Kidney epithelial cell (primary cell): ENCODE results near the gene KIF26B. TPM values are rescaled to one million over a fixed set of nuclear protein-coding genes. Genes with fewer than 3 reads are reported as not detected.

ENCODE experiments used
- DNase-seq: peaks from one replicate; pipeline ENCODE4 v3.0.0-alpha.2; 2010; ENCODE audit warnings: low read depth
- H3K27me3 ChIP-seq: 2 replicates; pipeline ENCODE4 v1.6.0; 2011; ENCODE audit warnings: low read length; ENCODE audit not compliant: control insufficient read depth, insufficient read depth
- H3K36me3 ChIP-seq: 2 replicates; pipeline ENCODE4 v1.5.1; 2011; ENCODE audit warnings: low read length; ENCODE audit not compliant: control insufficient read depth, insufficient read depth
- H3K4me3 ChIP-seq: 2 replicates; pipeline ENCODE4 v1.5.1; 2011; ENCODE audit warnings: low read depth, mild to moderate bottlenecking, control low read depth, low read length
- total RNA-seq: library from RNA; depleted of rRNA; stranded (reverse); fragments of >200 nt; gene quantifications from 2 replicates; pipeline ENCODE4 v1.2.3, GENCODE V29; 2015
- TF ChIP-seq, protein P1 (sequence below): IDR thresholded peaks from 2 replicates; pipeline ENCODE4 v1.5.1; 2011; ENCODE audit warnings: mild to moderate bottlenecking, moderate library complexity, low read length, control low read depth, inconsistent platforms; ENCODE audit not compliant: insufficient read depth, poor library complexity, severe bottlenecking

The KIF26B gene
- total RNA-seq, 1 donor from 2014 or later = 14.6 TPM

GRCh38 chr1:245215071-245215470 lies 60.3 kb downstream of the KIF26B start:
- no peaks in the 10 kb centered on the region for H3K36me3 ChIP-seq
- no peak for DNase-seq
- H3K27me3 ChIP-seq = no peaks in the 10 kb centered on the region
- TF ChIP-seq, protein P1, sequence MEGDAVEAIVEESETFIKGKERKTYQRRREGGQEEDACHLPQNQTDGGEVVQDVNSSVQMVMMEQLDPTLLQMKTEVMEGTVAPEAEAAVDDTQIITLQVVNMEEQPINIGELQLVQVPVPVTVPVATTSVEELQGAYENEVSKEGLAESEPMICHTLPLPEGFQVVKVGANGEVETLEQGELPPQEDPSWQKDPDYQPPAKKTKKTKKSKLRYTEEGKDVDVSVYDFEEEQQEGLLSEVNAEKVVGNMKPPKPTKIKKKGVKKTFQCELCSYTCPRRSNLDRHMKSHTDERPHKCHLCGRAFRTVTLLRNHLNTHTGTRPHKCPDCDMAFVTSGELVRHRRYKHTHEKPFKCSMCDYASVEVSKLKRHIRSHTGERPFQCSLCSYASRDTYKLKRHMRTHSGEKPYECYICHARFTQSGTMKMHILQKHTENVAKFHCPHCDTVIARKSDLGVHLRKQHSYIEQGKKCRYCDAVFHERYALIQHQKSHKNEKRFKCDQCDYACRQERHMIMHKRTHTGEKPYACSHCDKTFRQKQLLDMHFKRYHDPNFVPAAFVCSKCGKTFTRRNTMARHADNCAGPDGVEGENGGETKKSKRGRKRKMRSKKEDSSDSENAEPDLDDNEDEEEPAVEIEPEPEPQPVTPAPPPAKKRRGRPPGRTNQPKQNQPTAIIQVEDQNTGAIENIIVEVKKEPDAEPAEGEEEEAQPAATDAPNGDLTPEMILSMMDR = no peak
- H3K4me3 ChIP-seq = no peak overlapping the region

- DNase-seq = no peak
- H3K27me3 ChIP-seq = no peaks in the 10 kb centered on the region
- H3K4me3 ChIP-seq = no peak overlapping the region
- no peaks in the 10 kb centered on the region for H3K36me3 ChIP-seq
- TF ChIP-seq, protein P1 = no peak
Measured at GRCh38 chr1:245216366-245217115, 61.8 kb downstream of the KIF26B start.

GRCh38 chr1:245217853-245218608 lies 63.2 kb downstream of the KIF26B start:
- TF ChIP-seq, protein P1 = no peak
- H3K4me3 ChIP-seq = no peak overlapping the region
- H3K36me3 ChIP-seq = no peaks in the 10 kb centered on the region
- H3K27me3 ChIP-seq = no peaks in the 10 kb centered on the region
- DNase-seq = no peak

DNA sequence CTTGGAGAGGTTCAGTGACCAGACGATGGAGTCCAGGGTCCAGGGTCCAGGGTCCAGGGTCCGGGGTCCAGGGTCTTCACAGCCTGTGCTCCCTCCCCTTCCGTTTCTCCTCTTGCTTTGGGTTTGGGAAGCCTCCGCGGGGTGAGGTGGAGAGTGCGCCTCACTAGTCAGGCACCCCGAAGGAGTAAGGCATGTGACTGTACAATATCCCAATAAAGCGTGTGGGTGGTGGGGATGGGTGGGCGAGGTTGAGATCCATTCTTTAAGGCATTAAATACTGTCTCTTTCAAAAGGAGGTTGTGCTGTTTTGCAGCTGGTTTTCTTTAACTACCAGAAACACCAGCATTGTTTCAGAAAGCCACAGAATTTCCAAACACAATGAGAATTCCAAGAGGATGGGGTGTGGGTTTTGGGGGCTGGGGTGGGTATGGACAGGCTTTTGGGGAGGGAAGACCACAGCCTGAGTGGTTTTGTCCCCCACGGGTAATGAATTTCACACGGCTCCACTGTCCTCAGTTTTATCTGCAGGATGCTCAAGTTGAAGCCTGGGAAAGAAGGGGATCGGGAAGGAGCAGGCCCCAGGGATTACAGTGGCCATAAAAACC lies 65.7 kb downstream of the KIF26B start:
- no peak for DNase-seq
- Histone ChIP-seq H3K27me3 (no peaks in the 10 kb centered on the region), H3K4me3 (no peak overlapping the region), H3K36me3 (no peaks in the 10 kb centered on the region)
- TF ChIP-seq, protein P1 = no peak

- no peaks in the 10 kb centered on the region for H3K36me3 ChIP-seq
- H3K27me3 ChIP-seq = no peaks in the 10 kb centered on the region
- no peak overlapping the region for H3K4me3 ChIP-seq
- no peak for DNase-seq
- TF ChIP-seq, protein P1 = no peak
Measured at GRCh38 chr1:245221805-245222204, 67.0 kb downstream of the KIF26B start.
